NCI-H128 (cell line): Measurements from ENCODE around the gene MCCC2.
"Not testable (repeated sequence)": the region's sequence is repeated elsewhere in the genome, so short reads cannot be mapped to it uniquely, and the experiment has no call there.

Experiments
- DNase-seq: peaks from one replicate; lab custom pipeline; 2025; ENCODE audit not compliant: unreplicated experiment; lab: John Stamatoyannopoulos, UW

Gene MCCC2

DNA sequence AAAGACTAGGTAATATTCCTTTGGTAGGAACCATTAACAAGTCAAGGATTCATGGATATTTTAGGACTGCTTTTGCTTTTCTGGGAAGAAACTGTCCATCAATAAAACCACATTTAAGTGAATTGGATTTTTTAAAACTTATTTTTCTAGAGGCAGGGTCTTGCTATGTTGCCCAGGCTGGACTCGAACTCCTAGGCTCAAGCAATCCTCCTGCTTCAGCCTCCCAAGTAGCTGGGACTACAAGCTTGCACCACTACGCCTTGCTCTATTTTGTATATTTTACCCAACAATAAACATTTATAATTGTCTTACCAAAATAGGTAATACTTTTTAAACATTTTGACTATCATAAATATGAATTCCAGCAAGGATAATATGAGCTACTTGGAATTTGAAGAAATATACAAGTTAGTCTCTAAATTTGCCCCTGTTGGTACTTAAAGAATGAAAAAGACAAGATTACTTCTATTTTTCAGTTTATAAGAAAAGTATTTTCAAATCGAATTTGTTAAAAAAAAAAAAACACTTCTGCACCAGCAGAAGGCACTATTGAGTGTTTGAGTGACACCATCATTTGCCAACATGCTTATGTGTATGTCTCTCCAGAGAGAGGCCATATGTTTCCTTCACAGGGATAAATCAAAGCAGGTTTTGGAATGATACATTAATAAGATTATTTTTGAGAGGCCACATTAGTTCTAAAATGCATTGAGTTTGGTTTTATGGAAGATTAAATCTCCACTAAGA lies 71.9 kb downstream of the MCCC2 start:
- DNase-seq: no peak

DNA sequence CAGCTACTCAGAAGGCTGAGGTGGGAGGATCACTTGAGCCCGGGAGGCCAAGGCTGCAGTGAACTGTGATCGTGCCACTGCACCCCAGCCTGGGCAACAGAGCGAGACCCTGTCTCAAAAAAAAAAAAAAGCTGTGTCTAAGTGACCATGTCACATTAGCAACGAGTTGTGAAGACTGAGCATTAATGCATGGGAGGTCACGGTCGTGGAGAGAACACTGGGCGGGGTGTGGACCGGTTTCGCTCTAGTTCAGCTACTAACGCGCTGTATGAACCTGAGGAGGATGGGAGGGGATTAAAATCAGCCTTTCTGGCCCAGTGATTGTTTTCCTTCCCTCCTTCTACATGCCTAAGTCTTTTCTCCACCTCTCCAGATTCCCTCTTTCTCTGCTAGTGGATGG lies 75.2 kb downstream of the MCCC2 start:
- no peak for DNase-seq

DNA sequence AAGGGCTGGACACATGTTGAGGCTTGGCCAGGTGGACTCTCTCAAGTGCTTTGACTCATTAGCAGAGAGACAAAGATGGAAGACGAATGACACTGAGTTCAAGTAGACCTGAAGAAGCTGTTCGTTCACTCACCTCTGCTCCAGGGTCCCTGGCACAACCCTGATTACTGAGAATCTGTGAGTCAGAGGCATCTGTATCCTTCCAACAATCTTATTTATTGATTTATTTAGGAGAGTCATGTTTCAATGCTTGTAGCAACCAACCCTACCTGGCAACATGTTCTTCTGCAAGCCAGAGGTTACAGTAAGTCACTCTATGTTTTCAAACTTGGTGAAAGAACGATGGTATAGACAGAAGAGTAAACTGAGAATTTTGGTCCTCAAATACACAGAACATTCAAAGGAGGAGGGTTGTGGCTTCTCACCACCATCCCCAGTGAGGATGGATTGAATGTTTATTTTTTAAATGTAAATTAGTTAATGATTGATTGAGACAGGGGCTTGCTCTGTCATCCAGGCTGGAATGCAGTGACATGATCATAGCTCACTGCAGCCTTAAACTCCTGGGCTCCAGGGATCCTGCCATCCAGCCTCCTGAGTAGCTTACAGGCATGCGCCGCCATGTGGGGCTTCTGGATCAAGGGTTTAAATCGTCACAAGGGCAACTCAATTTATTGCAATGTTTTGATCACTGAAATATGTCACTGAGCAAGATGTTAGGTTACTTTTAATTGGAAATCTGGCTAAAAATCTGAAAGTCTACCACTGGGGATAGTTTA lies 76.2 kb downstream of the MCCC2 start:
- DNase-seq: no peak

DNA sequence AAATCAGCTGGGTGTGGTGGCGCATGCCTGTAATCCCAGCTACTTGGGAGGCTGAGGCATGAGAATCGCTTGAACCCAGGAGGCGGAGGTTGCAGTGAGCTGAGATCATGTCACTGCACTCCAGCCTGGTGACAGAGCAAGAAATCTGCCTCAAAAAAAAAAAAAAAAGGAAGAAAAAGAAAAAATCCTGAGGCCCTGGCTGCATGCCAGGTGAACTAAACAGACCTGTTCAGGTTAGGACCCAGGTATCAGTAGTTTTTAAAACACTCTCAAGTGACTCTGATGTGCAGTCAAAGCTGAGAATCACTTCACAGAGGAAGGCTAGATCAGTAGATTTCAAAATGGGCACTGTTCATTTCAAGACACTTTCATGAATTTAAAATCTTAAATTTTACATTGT lies 77.5 kb downstream of the MCCC2 start:
- DNase-seq: not testable (repeated sequence)

DNA sequence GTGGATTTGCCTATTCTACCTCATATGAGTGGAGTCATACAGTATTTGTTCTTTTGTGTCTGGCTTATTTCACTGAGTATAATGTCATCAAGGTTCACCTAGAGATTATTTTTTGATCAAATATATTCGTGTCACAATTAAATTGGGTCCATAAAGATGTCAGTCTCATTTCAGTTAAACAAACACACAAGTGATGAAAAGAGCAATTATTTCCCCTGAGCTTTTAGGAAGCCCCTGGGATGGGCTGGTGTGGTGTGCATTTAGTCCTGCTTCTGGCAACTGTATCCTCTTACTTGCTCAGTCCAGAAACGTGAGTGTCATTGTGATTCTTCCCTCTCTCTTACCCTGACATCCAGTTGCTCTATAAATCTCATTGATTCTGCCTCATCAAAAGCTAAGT lies 79.2 kb downstream of the MCCC2 start:
- DNase-seq: no peak

DNA sequence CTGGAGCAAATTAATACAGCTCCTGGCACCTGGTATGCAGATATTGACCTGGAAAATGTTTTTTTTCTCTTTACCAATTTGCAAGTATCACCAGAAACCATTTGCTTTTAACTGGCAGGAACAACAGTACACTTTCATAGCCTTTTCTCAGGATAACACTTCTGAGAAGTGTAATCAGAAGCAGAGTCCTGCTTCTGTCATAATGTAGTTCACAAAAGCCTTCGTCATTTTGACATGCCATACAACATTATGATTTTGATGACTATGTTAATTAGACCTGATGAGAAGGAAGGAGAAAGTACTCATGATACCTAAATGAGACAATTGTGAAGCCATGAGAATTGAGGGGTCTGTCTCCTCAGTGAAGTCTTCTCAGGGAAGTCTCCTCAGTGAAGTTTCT lies 90.8 kb downstream of the MCCC2 start:
- DNase-seq: no peak

DNA sequence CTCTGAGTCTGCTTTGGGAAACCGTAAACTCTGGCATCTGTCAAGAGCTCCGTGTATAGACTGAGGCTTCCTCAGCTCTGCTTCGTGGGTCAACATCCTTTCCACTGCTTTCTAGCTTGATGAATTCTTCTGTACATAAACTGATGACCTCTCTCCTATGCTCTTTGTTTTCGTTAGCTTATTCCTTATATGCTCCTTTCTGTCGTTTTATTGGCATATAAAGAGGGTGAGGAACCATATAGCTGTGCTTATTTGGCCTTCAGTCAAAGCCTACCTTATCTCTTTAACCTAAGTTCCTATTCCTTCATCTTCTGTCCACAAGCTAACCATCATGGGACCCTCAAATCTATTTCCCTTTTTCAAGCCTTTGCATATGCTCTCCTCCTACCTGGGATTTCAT lies 92.6 kb downstream of the MCCC2 start:
- DNase-seq: no peak

DNA sequence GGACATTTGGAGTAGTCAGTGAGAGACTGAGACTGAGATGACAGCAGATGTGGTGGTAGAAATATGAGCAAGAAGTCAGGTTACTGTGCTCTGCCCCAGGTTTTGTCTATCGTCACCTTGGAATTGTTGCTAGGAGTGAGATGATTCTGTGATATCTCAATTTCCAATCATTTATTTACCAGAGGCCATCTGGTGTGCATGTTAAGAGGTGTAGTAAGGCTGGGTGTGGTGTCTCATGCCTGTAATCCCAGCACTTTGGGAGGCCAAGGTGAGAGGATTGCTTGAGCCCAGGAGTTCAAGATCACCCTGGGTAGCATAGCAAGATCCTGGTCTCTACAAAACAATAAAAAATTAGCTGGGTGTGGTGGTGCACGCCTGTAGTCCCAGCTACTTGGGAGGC lies 93.4 kb downstream of the MCCC2 start:
- DNase-seq: no peak

DNA sequence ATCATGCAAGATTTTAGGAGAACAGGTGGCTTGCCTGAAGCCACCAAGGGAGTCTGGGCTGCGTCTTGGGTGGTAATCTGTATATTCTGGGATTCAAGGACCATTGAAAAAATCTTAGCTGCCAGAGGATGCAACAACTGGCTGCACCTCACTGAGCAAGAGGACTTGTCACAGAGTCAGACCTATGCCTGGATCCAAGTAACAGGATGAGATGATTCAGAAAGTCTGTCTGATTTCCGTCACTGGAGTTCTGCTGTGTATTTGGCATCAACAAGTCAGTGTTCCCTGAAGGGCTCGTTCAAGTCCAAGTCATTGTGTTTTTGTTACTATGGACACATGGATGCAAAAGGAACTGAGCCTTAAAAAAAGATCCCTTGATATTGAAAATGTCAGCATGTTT lies 94.2 kb downstream of the MCCC2 start:
- no peak for DNase-seq

DNA sequence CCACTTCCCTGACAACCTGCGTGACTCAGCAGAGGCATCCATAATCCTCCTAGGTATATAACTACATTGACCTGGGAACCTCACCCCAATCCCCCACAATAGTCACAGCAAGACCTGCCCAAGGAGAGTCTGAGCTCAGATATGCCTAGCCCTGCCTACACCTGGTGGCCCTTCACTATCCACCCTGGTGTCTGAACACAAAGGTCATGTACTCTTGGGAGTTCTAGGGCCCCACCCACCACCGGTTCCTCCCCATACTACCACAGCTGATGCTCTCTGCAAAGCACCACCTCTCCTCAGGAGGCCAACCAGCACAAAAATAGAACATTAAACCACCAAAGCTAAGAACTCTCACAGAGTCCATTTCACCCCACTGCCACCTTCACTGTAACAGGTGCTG lies 97.2 kb downstream of the MCCC2 start:
- no peak for DNase-seq

DNA sequence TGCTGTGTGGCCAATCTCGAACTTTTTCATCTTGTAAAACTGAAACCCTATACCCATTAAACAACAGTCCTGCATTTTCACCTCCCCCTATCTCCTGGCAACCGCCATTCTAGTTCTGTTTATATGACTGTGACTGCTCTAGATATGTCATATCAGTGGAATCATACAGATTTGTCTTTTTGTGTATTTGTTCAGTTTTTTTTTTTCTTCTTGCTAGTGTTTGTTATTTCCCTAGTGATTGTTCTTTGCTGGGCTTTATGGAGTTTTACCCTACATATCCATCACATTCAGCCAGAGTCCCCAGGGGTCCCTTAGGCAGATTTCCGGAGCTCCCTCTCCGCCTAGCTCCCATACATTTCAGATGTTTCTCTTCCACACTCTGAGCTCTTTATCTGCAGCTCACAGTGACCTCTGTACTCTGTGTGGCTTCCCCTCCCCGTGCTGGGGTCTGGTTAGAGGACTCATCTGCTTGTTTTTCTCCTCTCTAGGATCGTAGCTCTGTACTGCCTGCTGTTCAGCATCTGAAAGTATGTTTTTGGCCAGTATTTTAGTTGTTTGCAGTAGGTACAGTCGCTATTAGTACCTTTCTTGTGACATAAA lies 106.8 kb downstream of the MCCC2 start:
- DNase-seq: no peak

DNA sequence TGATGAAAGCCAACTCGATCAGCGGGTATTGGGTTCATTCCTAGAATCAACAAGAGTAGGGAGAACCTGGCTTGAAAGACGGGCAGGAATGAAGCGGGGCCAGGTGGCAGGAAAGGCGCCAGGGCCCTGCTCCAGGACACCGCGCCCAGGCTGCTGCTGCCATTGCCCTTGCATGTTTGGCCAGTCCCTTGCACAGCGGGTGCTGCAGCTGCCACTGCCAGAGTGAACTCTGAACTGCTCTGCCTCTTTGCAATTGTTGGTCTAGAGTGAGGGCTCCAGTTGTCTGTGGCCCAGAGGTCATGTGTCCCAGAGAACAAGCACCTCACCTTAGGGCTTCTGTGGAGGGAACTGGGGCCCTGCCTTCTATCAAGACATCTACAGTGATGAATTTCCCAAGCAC lies 107.9 kb downstream of the MCCC2 start:
- no peak for DNase-seq

DNA sequence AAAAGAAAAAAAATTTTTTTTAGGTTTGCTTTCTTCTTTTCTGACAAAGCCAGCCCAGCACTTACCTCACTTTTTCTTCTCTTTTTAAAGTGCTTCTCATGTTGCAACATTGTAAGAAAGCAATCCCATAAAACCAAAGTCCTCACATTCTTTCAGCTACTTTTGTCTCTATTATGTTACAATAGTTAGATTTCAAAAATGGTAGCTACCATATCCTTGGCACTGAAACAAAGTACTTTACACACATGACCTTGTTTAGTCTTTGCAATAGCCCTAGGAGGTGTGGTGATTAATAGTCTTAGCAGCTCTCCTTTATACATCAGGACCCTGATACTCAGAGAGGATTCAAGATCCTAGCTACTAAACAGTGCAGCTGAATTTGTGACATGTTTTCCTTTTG lies 108.5 kb downstream of the MCCC2 start:
- DNase-seq: no peak

DNA sequence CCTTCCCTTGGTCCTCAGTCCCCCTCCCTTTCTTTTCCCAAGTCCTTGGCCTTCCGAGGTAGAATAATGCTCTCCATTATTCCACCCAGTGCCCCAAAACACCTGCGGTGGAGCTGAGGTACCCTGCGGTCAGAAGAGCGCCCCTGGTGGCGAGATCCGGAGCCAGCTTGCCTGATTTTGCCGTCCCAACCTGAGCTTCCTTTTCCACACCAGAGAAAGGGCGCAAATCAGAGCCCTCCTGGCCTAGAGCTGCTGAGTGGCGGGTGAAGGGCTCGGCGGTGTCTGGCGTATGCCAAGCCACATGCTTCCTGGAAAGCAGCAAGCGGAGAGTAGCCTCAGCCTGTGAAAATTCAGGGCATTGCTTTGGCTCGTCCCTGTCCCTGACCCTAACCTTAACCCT lies 110.8 kb downstream of the MCCC2 start:
- no peak for DNase-seq

DNA sequence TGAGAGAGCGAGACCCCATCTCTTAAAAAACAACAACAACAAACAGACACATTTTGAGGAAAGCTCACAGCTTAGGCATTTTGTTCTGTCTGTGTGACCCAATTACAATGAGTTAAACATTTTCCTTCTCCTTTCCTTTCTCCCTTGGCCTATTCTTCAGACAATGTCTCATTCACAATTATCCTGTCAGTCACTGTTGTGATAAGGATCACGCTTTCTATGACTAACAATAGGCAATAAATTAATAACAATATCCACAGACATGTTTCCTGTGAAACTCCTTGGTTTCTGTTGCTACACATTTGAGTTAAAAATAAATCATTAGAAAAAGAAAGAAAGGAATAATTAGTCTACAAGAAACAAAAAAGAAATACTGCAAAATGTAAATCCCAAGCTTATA lies 112.1 kb downstream of the MCCC2 start:
- DNase-seq: no peak

DNA sequence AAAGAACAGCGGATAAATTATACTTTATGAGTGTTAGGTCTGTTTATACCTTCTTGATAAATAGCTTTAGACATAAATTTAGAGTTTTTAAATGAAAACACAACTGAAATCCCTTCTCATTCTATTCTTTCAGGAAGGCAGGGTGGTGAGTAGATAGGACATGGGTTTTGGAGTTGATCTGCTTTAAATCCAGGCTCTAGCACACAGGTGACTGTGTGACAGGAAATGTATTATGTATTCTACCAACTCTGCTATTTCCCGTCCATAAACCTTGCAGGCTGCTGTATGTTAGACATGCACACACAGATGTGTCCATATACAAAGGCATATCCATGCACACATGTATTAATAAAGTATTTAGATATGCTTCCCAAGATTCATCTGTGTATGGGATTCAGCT lies 112.6 kb downstream of the MCCC2 start:
- no peak for DNase-seq

DNA sequence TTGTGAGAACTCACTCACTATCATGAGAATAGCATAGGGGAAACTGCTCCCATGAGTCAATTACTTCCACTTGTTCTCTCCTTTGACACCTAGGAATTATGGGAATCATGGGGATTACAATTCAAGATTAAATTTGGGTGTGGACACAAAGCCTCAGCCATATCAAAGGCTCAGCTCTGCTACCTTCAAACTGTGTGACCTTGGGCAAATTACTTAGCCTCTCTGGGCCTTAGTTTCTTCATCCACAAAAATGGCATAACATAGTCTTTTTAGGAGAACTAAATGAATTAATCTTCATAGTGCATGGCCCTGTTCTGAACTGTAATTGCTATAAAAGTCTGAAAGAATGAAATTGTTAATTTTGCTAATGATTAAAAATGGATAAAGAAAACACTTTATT lies 113.7 kb downstream of the MCCC2 start:
- DNase-seq: no peak

DNA sequence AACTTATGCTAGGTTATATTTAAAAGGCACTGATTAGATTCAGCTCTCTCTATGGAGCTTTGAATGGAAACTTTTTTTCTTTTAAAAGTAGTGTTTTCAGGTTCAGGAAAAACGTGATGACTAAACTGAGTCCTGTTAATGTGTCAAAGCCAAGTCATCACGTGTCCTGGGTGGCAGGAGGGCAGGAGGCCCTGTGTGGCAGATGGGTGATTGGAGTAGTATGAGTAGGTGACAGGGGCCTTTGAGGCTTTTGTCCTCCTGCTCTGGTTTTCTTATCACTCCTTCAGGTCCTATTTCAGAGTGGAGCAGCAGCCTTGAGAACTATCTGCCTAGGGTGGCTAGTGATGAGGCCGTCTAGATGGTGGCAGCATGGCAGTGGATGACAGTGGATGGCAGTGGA lies 114.3 kb downstream of the MCCC2 start:
- no peak for DNase-seq

DNA sequence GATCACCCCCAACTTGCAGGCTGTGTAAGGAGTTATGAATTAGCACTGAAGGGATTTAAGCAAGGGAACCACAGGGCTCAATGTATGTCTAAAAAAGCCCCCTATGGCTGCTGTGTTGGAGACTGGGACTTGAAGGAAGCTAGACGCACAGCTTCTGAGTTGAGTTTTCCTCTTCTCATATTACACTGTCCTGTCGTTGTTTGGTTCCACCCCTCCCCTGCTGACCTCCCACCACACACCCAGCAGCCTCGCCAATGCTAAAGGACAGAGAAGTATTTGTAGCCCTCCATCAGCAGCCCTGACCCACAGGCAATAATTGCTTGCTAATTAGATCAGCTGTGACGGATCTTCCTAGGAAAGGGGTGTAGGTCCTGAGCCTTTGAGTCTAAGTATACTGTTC lies 116.8 kb downstream of the MCCC2 start:
- DNase-seq: no peak

DNA sequence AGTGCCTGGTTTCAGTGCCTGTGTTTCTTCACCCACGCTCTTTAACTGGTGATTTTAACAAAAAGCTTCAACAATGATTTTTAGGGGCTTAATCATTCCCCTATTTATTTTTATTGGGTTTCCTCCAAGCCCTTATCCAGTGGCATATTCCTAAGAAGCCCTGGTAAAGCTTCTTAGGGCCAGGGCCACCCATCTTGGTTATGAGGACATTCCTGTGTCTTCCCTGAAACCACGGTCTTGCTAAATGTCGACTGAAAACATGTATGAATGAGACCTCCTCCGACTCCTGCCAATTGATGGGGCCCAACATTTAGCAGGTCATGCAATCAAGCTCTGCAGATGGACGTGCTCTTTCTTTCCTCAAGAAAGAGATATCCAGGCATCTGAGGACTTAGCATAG lies 118.3 kb downstream of the MCCC2 start:
- DNase-seq: no peak

DNA sequence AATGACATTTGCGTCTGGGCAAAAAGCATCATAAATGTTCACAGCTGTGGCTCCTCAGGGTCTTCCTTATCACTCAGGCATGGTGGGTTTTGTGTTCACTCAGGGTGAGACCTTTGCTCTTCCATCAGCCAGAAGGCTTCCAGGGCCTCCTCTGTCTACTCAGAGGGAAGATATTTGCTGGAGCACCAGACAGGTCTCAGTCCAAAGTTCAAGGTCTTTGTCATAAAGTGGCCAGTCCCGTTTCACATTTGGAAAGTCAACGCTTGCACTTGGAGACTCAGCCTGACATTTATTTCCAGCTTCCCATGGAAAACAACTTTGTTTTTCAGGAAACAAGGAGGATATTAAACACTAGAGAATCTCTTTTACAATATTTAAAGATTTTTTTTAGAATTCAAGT lies 119.8 kb downstream of the MCCC2 start:
- DNase-seq: no peak
